ENCODE measurements around the gene CLMN. TPM values are rescaled to one million over a fixed set of nuclear protein-coding genes. Genes with fewer than 3 reads are reported as not detected.
A peak's percentile ranks its signal among the peaks of the same experiment; 100 is the strongest.

Gene CLMN
- total and polyA plus RNA-seq, 4 donors: 4.5 to 33.5 (median 11.7) TPM

DNA sequence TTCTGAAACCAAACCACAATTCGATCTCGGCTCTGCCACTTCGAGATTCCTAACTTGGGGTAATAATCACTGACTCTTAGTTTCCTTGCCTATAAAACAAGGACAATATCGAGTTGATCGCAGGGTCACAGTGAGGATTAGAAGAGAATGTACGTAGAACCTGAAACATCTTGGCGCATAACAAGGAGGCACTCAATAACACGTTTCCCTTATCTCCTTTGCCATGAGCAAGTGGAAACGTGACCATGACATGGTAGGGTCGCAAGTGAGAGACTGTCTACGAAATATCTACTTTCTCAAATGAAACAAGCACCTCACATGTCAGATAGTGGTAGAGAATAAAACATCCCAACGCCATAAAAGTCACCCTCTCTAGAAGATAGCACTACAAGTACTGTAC, 164.7 kb downstream of the CLMN start:
- Histone ChIP-seq H3K9me3 (ENCODE audit: control insufficient read depth in 4 of 4, insufficient read depth in 3 of 4, low read length in 3 of 4) (peaks cover 0 to 1% (median 0%) of the 10 kb centered on the region in 4 donors), H3K4me1 (ENCODE audit: control insufficient read depth in 5 of 5, insufficient read depth in 5 of 5, low read length in 5 of 5) (peaks cover 0 to 29% (median 25%) of the 10 kb centered on the region in 5 donors), H3K36me3 (ENCODE audit: control insufficient read depth in 4 of 4, insufficient read depth in 4 of 4, low read length in 4 of 4) (peaks cover 0 to 2% (median 0%) of the 10 kb centered on the region in 4 donors), H3K27me3 (ENCODE audit: control insufficient read depth in 3 of 3, insufficient read depth in 3 of 3, low read length in 2 of 3) (no peaks in the 10 kb centered on the region), H3K27ac (ENCODE audit: low read depth in 1 of 2, low read length in 1 of 2) (no peak overlapping the region), H3K4me3 (no peak overlapping the region), H3K9ac (ENCODE audit: insufficient read depth in 1 of 2, low read length in 2 of 2) (peak overlapping the region in 1 of 2 donors; percentile 94)
- TF ChIP-seq CTCF (IDR thresholded peaks at IDR 0.05; ENCODE audit: control extremely low read depth, extremely low read depth): no peak
- no peak for ATAC-seq (ENCODE audit: insufficient read depth, low FRiP score)
- 86 to 87% methylated on average over 12 of the region's 12 CpGs for WGBS, 2 donors
- DNase-seq: no peak

DNA sequence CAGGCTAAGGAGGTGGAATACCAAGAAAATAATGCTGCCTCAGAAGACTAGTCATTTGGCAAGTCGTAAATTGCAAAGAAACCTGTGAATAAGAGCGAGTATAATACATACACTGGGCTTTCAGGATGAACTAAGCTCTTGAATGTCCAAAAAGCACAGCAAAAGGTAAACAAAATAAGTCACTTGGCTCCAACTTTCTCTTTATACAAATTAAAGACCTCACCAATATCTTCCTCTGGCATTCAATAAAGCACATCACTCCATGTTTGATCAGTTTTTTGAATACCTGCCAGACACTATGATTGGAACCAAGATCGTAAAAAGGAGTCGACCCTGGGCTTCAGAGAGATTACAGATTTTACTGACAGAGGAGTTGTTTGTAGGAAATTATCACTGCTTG, 165.8 kb downstream of the CLMN start:
- Histone ChIP-seq H3K27ac (ENCODE audit: low read depth in 1 of 2, low read length in 1 of 2) (no peak overlapping the region), H3K9me3 (ENCODE audit: control insufficient read depth in 4 of 4, insufficient read depth in 3 of 4, low read length in 3 of 4) (peaks cover 0 to 1% (median 0%) of the 10 kb centered on the region in 4 donors), H3K27me3 (ENCODE audit: control insufficient read depth in 3 of 3, insufficient read depth in 3 of 3, low read length in 2 of 3) (no peaks in the 10 kb centered on the region), H3K9ac (ENCODE audit: insufficient read depth in 1 of 2, low read length in 2 of 2) (no peak overlapping the region), H3K4me3 (no peak overlapping the region), H3K36me3 (ENCODE audit: control insufficient read depth in 4 of 4, insufficient read depth in 4 of 4, low read length in 4 of 4) (peaks cover 0 to 2% (median 0%) of the 10 kb centered on the region in 4 donors), H3K4me1 (ENCODE audit: control insufficient read depth in 5 of 5, insufficient read depth in 5 of 5, low read length in 5 of 5) (peaks cover 0 to 30% (median 26%) of the 10 kb centered on the region in 5 donors)
- no peak for TF ChIP-seq CTCF (IDR thresholded peaks at IDR 0.05; ENCODE audit: control extremely low read depth, extremely low read depth)
- no peak for DNase-seq
- WGBS, 2 donors: 64 to 85% methylated on average over 4 of the region's 4 CpGs
- ATAC-seq (ENCODE audit: insufficient read depth, low FRiP score): no peak

GRCh38 chr14:95151561-95151960, 168.1 kb downstream of the CLMN start:
- 62 to 65% methylated on average over 8 of the region's 8 CpGs for WGBS, 2 donors

More at GRCh38 chr14:95151561-95151960, 168.1 kb downstream of the CLMN start:
- H3K9me3 ChIP-seq (ENCODE audit: control insufficient read depth in 4 of 4, insufficient read depth in 3 of 4, low read length in 3 of 4): peaks cover 0 to 1% (median 0%) of the 10 kb centered on the region in 4 donors
- H3K4me3 ChIP-seq: no peak overlapping the region
- no peak for ATAC-seq (ENCODE audit: insufficient read depth, low FRiP score)
- TF ChIP-seq CTCF (IDR thresholded peaks at IDR 0.05; ENCODE audit: control extremely low read depth, extremely low read depth): no peak
- no peaks in the 10 kb centered on the region for H3K27me3 ChIP-seq (ENCODE audit: control insufficient read depth in 3 of 3, insufficient read depth in 3 of 3, low read length in 2 of 3)
- H3K36me3 ChIP-seq (ENCODE audit: control insufficient read depth in 4 of 4, insufficient read depth in 4 of 4, low read length in 4 of 4): peaks cover 0 to 2% (median 0%) of the 10 kb centered on the region in 4 donors
- H3K4me1 ChIP-seq (ENCODE audit: control insufficient read depth in 5 of 5, insufficient read depth in 5 of 5, low read length in 5 of 5): peaks cover 0 to 33% (median 24%) of the 10 kb centered on the region in 5 donors
- no peak overlapping the region for H3K27ac ChIP-seq (ENCODE audit: low read depth in 1 of 2, low read length in 1 of 2)
- no peak for DNase-seq
- no peak overlapping the region for H3K9ac ChIP-seq (ENCODE audit: insufficient read depth in 1 of 2, low read length in 2 of 2)

Data from lung (tissue), 12 donors.